HEK293 (cell line): ENCODE measurements around the gene SLCO4A1.

Source experiments
- CTCF ChIA-PET: fragments of 350-600 bp; formaldehyde crosslinking; extraction: SDS; loops from one replicate; lab custom pipeline; 2021; ENCODE audit warnings: antibody characterized with exemption; lab: Yijun Ruan, JAX
- POLR2A ChIA-PET: fragments of 300-600 bp; formaldehyde crosslinking; extraction: SDS; loops from one replicate; lab custom pipeline; 2020; ENCODE audit warnings: antibody characterized with exemption, inconsistent platforms; lab: Yijun Ruan, JAX
- H3K27ac ChIP-seq: fragments of 200-500 bp; sonication (Bioruptor generic); 2 replicates; pipeline ENCODE4 v1.5.1; 2014; ENCODE audit warnings: low read depth, low read length, control low read depth, inconsistent platforms; ENCODE audit errors: extremely low read depth
- H3K36me3 ChIP-seq, 2 experiments: fragments of 200-500 bp in 1 of 2; sonication (Bioruptor generic) in 1 of 2; 1 replicate in 1 of 2; 2 replicates in 1 of 2; pipeline ENCODE4 v1.5.1; 2014 to 2017; ENCODE audit warnings: inconsistent platforms in 2 of 2, low read length in 2 of 2; ENCODE audit not compliant: control insufficient read depth in 2 of 2, insufficient read depth in 1 of 2
- H3K4me1 ChIP-seq: fragments of 200-500 bp; sonication (Bioruptor generic); 2 replicates; pipeline ENCODE4 v1.5.1; 2014; ENCODE audit warnings: mild to moderate bottlenecking, low read length, inconsistent platforms; ENCODE audit not compliant: control insufficient read depth, insufficient read depth
- H3K4me3 ChIP-seq: 2 replicates; pipeline ENCODE4 v1.5.1; 2011; ENCODE audit warnings: low read depth, mild to moderate bottlenecking, control low read depth, low read length, moderate library complexity
- H3K9me3 ChIP-seq: fragments of 200-500 bp; sonication (Bioruptor generic); 2 replicates; pipeline ENCODE4 v1.5.1; 2014; ENCODE audit warnings: low read depth, low read length, inconsistent platforms; ENCODE audit not compliant: control insufficient read depth, insufficient read depth
- BCL11B ChIP-seq: fragments of 450-650 bp; formaldehyde crosslinking; IDR thresholded peaks from 2 replicates; pipeline ENCODE4 v1.5.1; 2016; ENCODE audit warnings: low read depth, missing biosample characterization, missing genetic modification characterization
- GLIS1 ChIP-seq: fragments of 450-650 bp; formaldehyde crosslinking; IDR thresholded peaks from 2 replicates; pipeline ENCODE4 v1.5.1; 2016; ENCODE audit warnings: missing biosample characterization, missing genetic modification characterization
- KLF1 ChIP-seq: fragments of 450-650 bp; formaldehyde crosslinking; IDR thresholded peaks from 2 replicates; pipeline ENCODE4 v1.5.1; 2016; ENCODE audit warnings: missing biosample characterization, missing genetic modification characterization
- OSR2 ChIP-seq: fragments of 450-650 bp; formaldehyde crosslinking; IDR thresholded peaks from 2 replicates; pipeline ENCODE4 v1.5.1; 2016; ENCODE audit warnings: missing biosample characterization, missing genetic modification characterization
- ZIC2 ChIP-seq: fragments of 450-650 bp; formaldehyde crosslinking; IDR thresholded peaks from 2 replicates; pipeline ENCODE4 v1.5.1; 2016; ENCODE audit warnings: missing biosample characterization, missing genetic modification characterization
- ZNF214 ChIP-seq: fragments of 450-650 bp; formaldehyde crosslinking; IDR thresholded peaks from 2 replicates; pipeline ENCODE4 v1.5.1; 2017; ENCODE audit warnings: missing biosample characterization, mild to moderate bottlenecking, missing genetic modification characterization, borderline replicate concordance
- ZNF221 ChIP-seq: fragments of 450-650 bp; formaldehyde crosslinking; IDR thresholded peaks from 2 replicates; pipeline ENCODE4 v1.5.1; 2017; ENCODE audit warnings: missing biosample characterization, missing genetic modification characterization, borderline replicate concordance
- ZNF266 ChIP-seq: fragments of 450-650 bp; formaldehyde crosslinking; IDR thresholded peaks from 2 replicates; pipeline ENCODE4 v1.5.1; 2016; ENCODE audit warnings: missing biosample characterization, missing genetic modification characterization, low read depth
- ZNF274 ChIP-seq, 2 experiments: fragments of 200-500 bp in 1 of 2; fragments of 450-650 bp in 1 of 2; sonication (Bioruptor generic) in 1 of 2; formaldehyde crosslinking in 1 of 2; IDR thresholded peaks; 2 replicates each; pipeline versions ENCODE4 v1.5.1 to v1.6.1; 2014 to 2016; ENCODE audit warnings: borderline replicate concordance in 1 of 2, inconsistent platforms in 1 of 2, low read length in 1 of 2, missing biosample characterization in 1 of 2, missing genetic modification characterization in 1 of 2
- ZNF302 ChIP-seq: fragments of 450-650 bp; formaldehyde crosslinking; IDR thresholded peaks from 2 replicates; pipeline ENCODE4 v1.5.1; 2016; ENCODE audit warnings: missing biosample characterization, missing genetic modification characterization, low read depth
- ZNF311 ChIP-seq: fragments of 450-650 bp; formaldehyde crosslinking; IDR thresholded peaks from 2 replicates; pipeline ENCODE4 v1.5.1; 2017; ENCODE audit warnings: missing biosample characterization, missing genetic modification characterization, borderline replicate concordance
- ZNF391 ChIP-seq: fragments of 450-650 bp; formaldehyde crosslinking; IDR thresholded peaks from 2 replicates; pipeline ENCODE4 v1.5.1; 2016; ENCODE audit warnings: low read depth, missing biosample characterization, missing genetic modification characterization, borderline replicate concordance
- ZNF394 ChIP-seq: fragments of 450-650 bp; formaldehyde crosslinking; IDR thresholded peaks from 2 replicates; pipeline ENCODE4 v1.5.1; 2016; ENCODE audit warnings: missing biosample characterization, missing genetic modification characterization, mild to moderate bottlenecking, moderate library complexity, borderline replicate concordance
- ZNF501 ChIP-seq: fragments of 450-650 bp; formaldehyde crosslinking; IDR thresholded peaks from 2 replicates; pipeline ENCODE4 v1.5.1; 2016; ENCODE audit warnings: missing biosample characterization, missing genetic modification characterization
- ZNF621 ChIP-seq: fragments of 450-650 bp; formaldehyde crosslinking; IDR thresholded peaks from 2 replicates; pipeline ENCODE4 v1.5.1; 2017; ENCODE audit warnings: missing biosample characterization, missing genetic modification characterization
- ZNF626 ChIP-seq: fragments of 450-650 bp; sonication (Bioruptor Pico); formaldehyde crosslinking; IDR thresholded peaks from 2 replicates; pipeline ENCODE4 v1.5.1; 2018; ENCODE audit warnings: missing biosample characterization, missing genetic modification characterization, inconsistent platforms
- ZNF670 ChIP-seq: fragments of 450-650 bp; formaldehyde crosslinking; IDR thresholded peaks from 2 replicates; pipeline ENCODE4 v1.5.1; 2016; ENCODE audit warnings: missing biosample characterization, missing genetic modification characterization, low read depth
- ZNF777 ChIP-seq: fragments of 450-650 bp; formaldehyde crosslinking; IDR thresholded peaks from 2 replicates; pipeline ENCODE4 v1.5.1; 2017; ENCODE audit warnings: missing biosample characterization, missing genetic modification characterization, borderline replicate concordance
- ZNF792 ChIP-seq: fragments of 450-650 bp; formaldehyde crosslinking; IDR thresholded peaks from 2 replicates; pipeline ENCODE4 v1.5.1; 2016; ENCODE audit warnings: missing biosample characterization, missing genetic modification characterization
- TF ChIP-seq, protein P1 (sequence below): fragments of 450-650 bp; formaldehyde crosslinking; IDR thresholded peaks from 2 replicates; pipeline ENCODE4 v1.5.1; 2016; ENCODE audit warnings: missing biosample characterization, missing genetic modification characterization
- TF ChIP-seq, protein P2 (sequence below): fragments of 450-650 bp; formaldehyde crosslinking; IDR thresholded peaks from 2 replicates; pipeline ENCODE4 v1.5.1; 2016; ENCODE audit warnings: missing biosample characterization, missing genetic modification characterization
- TF ChIP-seq, protein P3 (sequence below): fragments of 450-650 bp; formaldehyde crosslinking; IDR thresholded peaks from 2 replicates; pipeline ENCODE4 v1.5.1; 2017; ENCODE audit warnings: missing biosample characterization, missing genetic modification characterization
- TF ChIP-seq, protein P4 (sequence below): fragments of 450-650 bp; formaldehyde crosslinking; IDR thresholded peaks from 2 replicates; pipeline ENCODE4 v1.5.1; 2016; ENCODE audit warnings: missing biosample characterization, missing genetic modification characterization
- TF ChIP-seq, protein P5 (sequence below): fragments of 450-650 bp; formaldehyde crosslinking; IDR thresholded peaks from 2 replicates; pipeline ENCODE4 v1.5.1; 2016; ENCODE audit warnings: missing biosample characterization, missing genetic modification characterization

The SLCO4A1 gene

DNA sequence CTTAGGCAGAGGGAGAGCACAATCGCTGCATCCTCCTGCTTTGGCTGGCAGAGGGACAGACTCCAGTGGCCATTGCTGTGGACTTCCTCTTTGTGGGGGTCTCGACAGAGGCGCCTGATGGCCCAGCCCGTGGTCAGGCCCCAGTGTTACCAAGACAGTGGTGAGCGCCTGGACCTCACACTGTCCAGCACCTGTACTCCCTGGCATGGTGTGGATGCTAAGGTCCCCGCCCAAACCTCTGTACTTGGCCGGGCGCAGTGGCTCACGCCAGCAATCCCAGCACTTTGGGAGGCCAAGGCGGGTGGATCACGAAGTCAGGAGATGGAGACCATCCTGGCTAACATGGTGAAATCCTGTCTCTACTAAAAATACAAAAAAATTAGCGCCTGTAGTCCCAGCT, 64.0 kb downstream of the SLCO4A1 start:
- CTCF ChIA-PET = interaction anchor here (0.6 to 1.4 kb wide), 3 partner anchors 68 to 85 kb away, joined by 3 to 5 read pairs (median 3); no protein-coding TSS in a partner anchor
- Histone ChIP-seq H3K9me3 (no peaks in the 10 kb centered on the region), H3K36me3 (no peaks in the 10 kb centered on the region), H3K4me3 (no peak overlapping the region), H3K4me1 (peaks cover 16% of the 10 kb centered on the region), H3K27ac (no peak overlapping the region)
- no peak for TF ChIP-seq ZNF792 (tag by site-specific recombination)
- no peak for TF ChIP-seq ZNF394
- POLR2A ChIA-PET = interaction anchor here (0.6 kb wide), 1 partner anchor 102 kb away, joined by 8 read pairs; no protein-coding TSS in a partner anchor

DNA sequence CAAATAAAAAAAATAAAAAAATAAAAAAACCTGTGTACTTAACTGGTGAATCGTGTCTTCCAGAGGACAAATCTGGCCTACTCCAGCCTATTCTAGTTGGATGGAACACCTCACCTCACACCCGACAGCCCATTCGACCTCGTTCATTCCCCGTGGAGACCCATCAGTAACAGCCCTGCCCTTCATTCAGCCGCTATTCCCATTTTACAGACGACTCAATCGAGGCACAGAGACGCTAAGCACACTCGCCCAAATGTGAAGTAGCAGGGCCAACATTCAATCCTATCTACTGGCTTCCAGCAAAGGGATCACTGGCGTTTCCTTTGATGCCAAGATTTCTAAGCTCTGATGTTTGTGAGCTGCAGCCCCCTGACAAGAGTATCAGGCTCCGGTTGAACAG, 64.6 kb downstream of the SLCO4A1 start:
- POLR2A ChIA-PET = no interaction called here
- no peak overlapping the region for H3K27ac ChIP-seq
- CTCF ChIA-PET = interaction anchor here (0.6 kb wide), 2 partner anchors 32 to 68 kb away, joined by 3 read pairs; no protein-coding TSS in a partner anchor
- TF ChIP-seq ZNF214 (tag by site-specific recombination) (no peak), OSR2 (tag by site-specific recombination) (no peak), KLF1 (tag by site-specific recombination) (no peak), ZNF777 (tag by site-specific recombination) (no peak), GLIS1 (no peak), ZNF274 (IDR thresholded peaks at IDR 0.05; ENCODE audit: low read length) (no peak), ZNF274 (tag by site-specific recombination; IDR thresholded peaks at IDR 0.05; ENCODE audit: borderline replicate concordance) (no peak), ZNF302 (tag by site-specific recombination) (no peak), ZNF670 (tag by site-specific recombination) (no peak), ZNF391 (no peak)
- TF ChIP-seq, protein P1, sequence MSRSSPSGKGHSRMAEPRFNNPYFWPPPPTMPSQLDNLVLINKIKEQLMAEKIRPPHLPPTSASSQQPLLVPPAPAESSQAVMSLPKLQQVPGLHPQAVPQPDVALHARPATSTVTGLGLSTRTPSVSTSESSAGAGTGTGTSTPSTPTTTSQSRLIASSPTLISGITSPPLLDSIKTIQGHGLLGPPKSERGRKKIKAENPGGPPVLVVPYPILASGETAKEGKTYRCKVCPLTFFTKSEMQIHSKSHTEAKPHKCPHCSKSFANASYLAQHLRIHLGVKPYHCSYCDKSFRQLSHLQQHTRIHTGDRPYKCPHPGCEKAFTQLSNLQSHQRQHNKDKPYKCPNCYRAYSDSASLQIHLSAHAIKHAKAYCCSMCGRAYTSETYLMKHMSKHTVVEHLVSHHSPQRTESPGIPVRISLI (tag by site-specific recombination) = no peak
- TF ChIP-seq, protein P2, sequence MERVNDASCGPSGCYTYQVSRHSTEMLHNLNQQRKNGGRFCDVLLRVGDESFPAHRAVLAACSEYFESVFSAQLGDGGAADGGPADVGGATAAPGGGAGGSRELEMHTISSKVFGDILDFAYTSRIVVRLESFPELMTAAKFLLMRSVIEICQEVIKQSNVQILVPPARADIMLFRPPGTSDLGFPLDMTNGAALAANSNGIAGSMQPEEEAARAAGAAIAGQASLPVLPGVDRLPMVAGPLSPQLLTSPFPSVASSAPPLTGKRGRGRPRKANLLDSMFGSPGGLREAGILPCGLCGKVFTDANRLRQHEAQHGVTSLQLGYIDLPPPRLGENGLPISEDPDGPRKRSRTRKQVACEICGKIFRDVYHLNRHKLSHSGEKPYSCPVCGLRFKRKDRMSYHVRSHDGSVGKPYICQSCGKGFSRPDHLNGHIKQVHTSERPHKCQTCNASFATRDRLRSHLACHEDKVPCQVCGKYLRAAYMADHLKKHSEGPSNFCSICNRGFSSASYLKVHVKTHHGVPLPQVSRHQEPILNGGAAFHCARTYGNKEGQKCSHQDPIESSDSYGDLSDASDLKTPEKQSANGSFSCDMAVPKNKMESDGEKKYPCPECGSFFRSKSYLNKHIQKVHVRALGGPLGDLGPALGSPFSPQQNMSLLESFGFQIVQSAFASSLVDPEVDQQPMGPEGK (tag by site-specific recombination) = no peak
- no peaks in the 10 kb centered on the region for H3K36me3 ChIP-seq
- H3K4me3 ChIP-seq = no peak overlapping the region
- H3K4me1 ChIP-seq = peaks cover 16% of the 10 kb centered on the region
- no peaks in the 10 kb centered on the region for H3K9me3 ChIP-seq

DNA sequence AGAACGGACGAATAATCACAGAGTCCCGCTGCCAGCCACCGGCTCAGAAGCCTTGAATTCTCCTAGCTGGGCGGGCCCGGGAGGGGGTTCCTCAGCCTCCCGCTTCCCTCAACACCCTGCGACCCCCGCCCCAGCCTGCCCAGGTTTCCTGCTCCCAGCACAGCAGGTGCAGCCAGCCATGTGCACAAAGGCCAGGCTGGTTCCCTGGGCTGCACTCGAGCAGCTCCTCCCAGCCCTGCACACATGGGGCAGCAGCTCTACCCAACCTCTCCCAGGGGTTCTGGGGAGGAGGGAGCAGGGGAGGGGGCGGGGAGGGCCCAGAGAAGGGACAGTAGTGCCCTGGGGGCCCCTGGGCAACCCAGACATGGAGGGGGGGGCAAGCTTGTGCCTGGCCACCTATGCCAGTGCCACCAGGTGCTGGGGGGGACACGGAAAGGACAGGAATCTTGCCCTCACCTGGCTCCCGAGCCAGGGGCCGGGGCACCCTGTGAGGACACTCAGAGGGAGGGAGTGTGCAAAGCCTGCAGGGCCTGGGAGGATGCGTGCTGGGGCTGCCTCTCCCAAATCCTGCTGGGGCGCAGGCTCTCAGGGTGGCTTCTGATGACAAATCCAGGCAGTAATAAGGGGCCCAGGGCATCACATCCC, 65.1 kb downstream of the SLCO4A1 start:
- POLR2A ChIA-PET = no interaction called here
- no peak overlapping the region for H3K27ac ChIP-seq
- no peaks in the 10 kb centered on the region for H3K36me3 ChIP-seq
- CTCF ChIA-PET = interaction anchor here (0.6 kb wide), 1 partner anchor 32 kb away, joined by 3 read pairs; no protein-coding TSS in a partner anchor
- no peak overlapping the region for H3K4me3 ChIP-seq
- H3K9me3 ChIP-seq = no peaks in the 10 kb centered on the region
- peaks cover 16% of the 10 kb centered on the region for H3K4me1 ChIP-seq
- TF ChIP-seq ZNF501 (no peak), ZNF626 (tag by site-specific recombination) (no peak), ZNF621 (tag by site-specific recombination) (no peak), ZIC2 (tag by site-specific recombination) (peak; percentile 61; the same call in 1 of the 2 replicates), ZNF221 (tag by site-specific recombination) (no peak), ZNF311 (tag by site-specific recombination) (no peak), BCL11B (no peak), ZNF266 (tag by site-specific recombination) (no peak)
- TF ChIP-seq, protein P3, sequence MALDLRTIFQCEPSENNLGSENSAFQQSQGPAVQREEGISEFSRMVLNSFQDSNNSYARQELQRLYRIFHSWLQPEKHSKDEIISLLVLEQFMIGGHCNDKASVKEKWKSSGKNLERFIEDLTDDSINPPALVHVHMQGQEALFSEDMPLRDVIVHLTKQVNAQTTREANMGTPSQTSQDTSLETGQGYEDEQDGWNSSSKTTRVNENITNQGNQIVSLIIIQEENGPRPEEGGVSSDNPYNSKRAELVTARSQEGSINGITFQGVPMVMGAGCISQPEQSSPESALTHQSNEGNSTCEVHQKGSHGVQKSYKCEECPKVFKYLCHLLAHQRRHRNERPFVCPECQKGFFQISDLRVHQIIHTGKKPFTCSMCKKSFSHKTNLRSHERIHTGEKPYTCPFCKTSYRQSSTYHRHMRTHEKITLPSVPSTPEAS (tag by site-specific recombination) = no peak
- TF ChIP-seq, protein P4, sequence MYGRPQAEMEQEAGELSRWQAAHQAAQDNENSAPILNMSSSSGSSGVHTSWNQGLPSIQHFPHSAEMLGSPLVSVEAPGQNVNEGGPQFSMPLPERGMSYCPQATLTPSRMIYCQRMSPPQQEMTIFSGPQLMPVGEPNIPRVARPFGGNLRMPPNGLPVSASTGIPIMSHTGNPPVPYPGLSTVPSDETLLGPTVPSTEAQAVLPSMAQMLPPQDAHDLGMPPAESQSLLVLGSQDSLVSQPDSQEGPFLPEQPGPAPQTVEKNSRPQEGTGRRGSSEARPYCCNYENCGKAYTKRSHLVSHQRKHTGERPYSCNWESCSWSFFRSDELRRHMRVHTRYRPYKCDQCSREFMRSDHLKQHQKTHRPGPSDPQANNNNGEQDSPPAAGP (tag by site-specific recombination) = peak; percentile 42; the same call in 1 of the 2 replicates
- TF ChIP-seq, protein P5, sequence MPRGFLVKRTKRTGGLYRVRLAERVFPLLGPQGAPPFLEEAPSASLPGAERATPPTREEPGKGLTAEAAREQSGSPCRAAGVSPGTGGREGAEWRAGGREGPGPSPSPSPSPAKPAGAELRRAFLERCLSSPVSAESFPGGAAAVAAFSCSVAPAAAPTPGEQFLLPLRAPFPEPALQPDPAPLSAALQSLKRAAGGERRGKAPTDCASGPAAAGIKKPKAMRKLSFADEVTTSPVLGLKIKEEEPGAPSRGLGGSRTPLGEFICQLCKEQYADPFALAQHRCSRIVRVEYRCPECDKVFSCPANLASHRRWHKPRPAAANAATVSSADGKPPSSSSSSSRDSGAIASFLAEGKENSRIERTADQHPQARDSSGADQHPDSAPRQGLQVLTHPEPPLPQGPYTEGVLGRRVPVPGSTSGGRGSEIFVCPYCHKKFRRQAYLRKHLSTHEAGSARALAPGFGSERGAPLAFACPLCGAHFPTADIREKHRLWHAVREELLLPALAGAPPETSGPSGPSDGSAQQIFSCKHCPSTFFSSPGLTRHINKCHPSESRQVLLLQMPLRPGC (tag by site-specific recombination) = no peak
